ENCODE results near the gene ADCY1.

DNA sequence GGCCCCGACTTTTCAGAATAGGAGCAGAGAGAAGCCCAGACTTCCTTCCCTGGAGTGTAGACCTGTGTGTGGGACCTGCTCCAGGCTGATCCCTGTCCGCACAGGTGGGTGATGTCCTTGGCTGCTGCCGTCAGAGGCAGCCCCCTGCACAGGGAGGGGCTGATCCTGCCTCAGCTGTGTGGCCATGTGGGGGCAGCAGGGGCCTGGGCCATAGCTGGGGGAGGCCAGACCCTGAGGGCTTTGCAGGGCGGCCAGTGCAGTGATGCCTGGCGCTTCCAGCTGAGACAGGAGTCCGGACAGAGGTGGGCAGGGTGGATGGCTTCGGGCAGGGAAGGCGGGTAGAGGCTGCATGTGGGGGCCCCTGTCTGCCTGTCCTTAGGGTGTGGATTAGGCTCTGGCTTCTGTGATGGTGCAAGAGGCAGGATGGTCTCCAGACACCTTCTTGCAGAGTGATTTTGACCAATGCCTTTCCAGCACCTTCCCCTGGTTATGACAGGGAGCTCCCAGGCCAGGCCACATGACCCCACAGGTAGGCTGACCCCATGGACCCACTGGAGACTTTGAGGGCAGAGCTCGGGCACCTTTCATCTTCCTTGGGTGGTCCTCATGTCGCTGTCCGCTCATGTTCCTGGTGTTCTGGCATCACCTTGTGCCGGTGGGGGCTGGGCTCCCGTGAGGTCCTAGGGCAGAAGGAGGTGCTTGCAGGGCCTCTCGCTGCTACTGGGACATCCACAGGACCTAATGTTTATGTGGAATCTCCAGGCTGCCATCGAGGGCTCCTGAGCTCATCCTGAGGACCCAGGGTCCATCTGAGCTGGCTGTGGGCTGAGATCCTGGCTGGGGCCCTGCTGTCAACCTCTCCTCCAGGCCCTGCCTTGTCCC, 141.5 kb downstream of the ADCY1 start:
- TF ChIP-seq, protein P1, sequence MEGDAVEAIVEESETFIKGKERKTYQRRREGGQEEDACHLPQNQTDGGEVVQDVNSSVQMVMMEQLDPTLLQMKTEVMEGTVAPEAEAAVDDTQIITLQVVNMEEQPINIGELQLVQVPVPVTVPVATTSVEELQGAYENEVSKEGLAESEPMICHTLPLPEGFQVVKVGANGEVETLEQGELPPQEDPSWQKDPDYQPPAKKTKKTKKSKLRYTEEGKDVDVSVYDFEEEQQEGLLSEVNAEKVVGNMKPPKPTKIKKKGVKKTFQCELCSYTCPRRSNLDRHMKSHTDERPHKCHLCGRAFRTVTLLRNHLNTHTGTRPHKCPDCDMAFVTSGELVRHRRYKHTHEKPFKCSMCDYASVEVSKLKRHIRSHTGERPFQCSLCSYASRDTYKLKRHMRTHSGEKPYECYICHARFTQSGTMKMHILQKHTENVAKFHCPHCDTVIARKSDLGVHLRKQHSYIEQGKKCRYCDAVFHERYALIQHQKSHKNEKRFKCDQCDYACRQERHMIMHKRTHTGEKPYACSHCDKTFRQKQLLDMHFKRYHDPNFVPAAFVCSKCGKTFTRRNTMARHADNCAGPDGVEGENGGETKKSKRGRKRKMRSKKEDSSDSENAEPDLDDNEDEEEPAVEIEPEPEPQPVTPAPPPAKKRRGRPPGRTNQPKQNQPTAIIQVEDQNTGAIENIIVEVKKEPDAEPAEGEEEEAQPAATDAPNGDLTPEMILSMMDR (conservative IDR thresholded peaks at IDR 0.05): no peak
- no peak for TF ChIP-seq EZH2 (IDR thresholded peaks at IDR 0.05; ENCODE audit: low read depth)
